A549 treated with ZK216348 at 1 μM for 4 hours (cell line): ENCODE measurements around the gene CNOT8. TPM values are rescaled to one million over a fixed set of nuclear protein-coding genes. Genes with fewer than 3 reads are reported as not detected.

Source experiments
- total RNA-seq: library from RNA; stranded (reverse); fragments of 200-300 nt; extraction: Qiagen RNA extraction; gene quantifications from 5 replicates; pipeline ENCODE4 v1.2.3, GENCODE V29; 2022; ENCODE audit warnings: low read depth

Gene CNOT8
- total RNA-seq = 25.7 to 38.4 TPM (median 36.5 TPM) in 5 replicates

GRCh38 chr5:154858297-154858971 is at the start of gene CNOT8:
TSS of gene CNOT8 (plus strand) at chr5:154858627. CDS start at chr5:154863279, 4,652 bp downstream.

GRCh38 chr5:154850255-154851062 is 8.0 kb upstream of the CNOT8 start, which contains the start of gene FAXDC2:
TSS of gene FAXDC2 (minus strand) at chr5:154850603. CDS start at chr5:154838178, 12,425 bp downstream.

Other genes starting within 250 kb of the CNOT8 start
- 120 to 169 TPM (median 125 TPM) in 5 replicates for gene LARP1, start 103.2 kb upstream of the CNOT8 start, total RNA-seq
- 0.05 to 0.27 TPM (median 0.09 TPM) in 4 of 5 replicates, not detected in the other for gene FAXDC2, start 8.0 kb upstream of the CNOT8 start, total RNA-seq
- 21.6 to 25.0 TPM (median 22.4 TPM) in 5 replicates for gene GEMIN5, start 79.6 kb downstream of the CNOT8 start, total RNA-seq
- 55.1 to 65.6 TPM (median 60.7 TPM) in 5 replicates for gene MRPL22, start 82.4 kb downstream of the CNOT8 start, total RNA-seq
- gene KIF4B, start 155.1 kb downstream of the CNOT8 start, total RNA-seq = not detected in 5 replicates